K562 (cell line): ENCODE data around the gene DOCK3. TPM values are rescaled to one million over a fixed set of nuclear protein-coding genes. Genes with fewer than 3 reads are reported as not detected.

Experiments
- ATAC-seq: fragments of 200-7000 bp; cut with Tn5 transposase; 3 replicates; pipeline ENCODE4 v1.9.1; 2020; ENCODE audit warnings: moderate library complexity
- BruUV-seq: library from RNA; stranded (reverse); fragments of 400-500 nt; replicated peaks from 2 replicates; lab custom pipeline; 2021; lab: Mats Ljungman, UMichigan
- CTCF ChIA-PET: fragments of 300-600 bp; formaldehyde crosslinking; extraction: SDS; loops from one replicate; lab custom pipeline; 2021; ENCODE audit warnings: low intra/inter-chr PET ratio; lab: Yijun Ruan, JAX
- POLR2A ChIA-PET: fragments of 300-600, 350-650 bp; sonication (Branson Sonifier 250); formaldehyde crosslinking; extraction: SDS; loops from one replicate; lab custom pipeline; 2021; ENCODE audit warnings: antibody characterized with exemption, inconsistent platforms; lab: Yijun Ruan, JAX
- DNase-seq, 4 experiments: peaks; one replicate each; pipeline versions ENCODE4 v3.0.0 to v3.0.0-alpha.2; 2011 to 2018; ENCODE audit warnings: low spot score in 3 of 4, mixed read lengths in 3 of 4; ENCODE audit errors: extremely low read depth in 1 of 4
- FAIRE-seq: peaks from 2 replicates; lab custom pipeline; 2011; peaks lifted over from hg19 to GRCh38; lab: Jason Lieb, UNC
- H2AFZ ChIP-seq: 2 replicates; pipeline ENCODE4 v1.6.0; 2011; ENCODE audit warnings: low read depth, low read length, control low read depth, inconsistent platforms
- H3K27ac ChIP-seq: fragments of 200-600 bp; 3 replicates; pipeline ENCODE4 v1.8.0; 2011; ENCODE audit warnings: low read depth, mild to moderate bottlenecking, control low read depth, inconsistent platforms, low read length, moderate library complexity, mixed read lengths; ENCODE audit errors: extremely low read depth
- H3K27me3 ChIP-seq, 2 experiments: fragments of 300-600 bp in 1 of 2; 2 replicates in 1 of 2; 3 replicates in 1 of 2; pipeline versions ENCODE4 v1.6.0 to v1.8.0; 2011; ENCODE audit warnings: inconsistent platforms in 2 of 2, low read length in 2 of 2, mild to moderate bottlenecking in 1 of 2, mixed read lengths in 1 of 2, moderate library complexity in 1 of 2; ENCODE audit not compliant: control insufficient read depth in 2 of 2, insufficient read depth in 2 of 2
- H3K36me3 ChIP-seq: fragments of 300-600 bp; 3 replicates; pipeline ENCODE4 v1.8.0; 2011; ENCODE audit warnings: mild to moderate bottlenecking, low read length, inconsistent platforms; ENCODE audit not compliant: control insufficient read depth, insufficient read depth
- H3K4me1 ChIP-seq, 2 experiments: fragments of 200-600 bp in 1 of 2; replicated peaks in 1 of 2; 2 replicates in 1 of 2; 3 replicates in 1 of 2; pipeline versions ENCODE4 v1.5.1 to v1.8.0; 2011; ENCODE audit warnings: inconsistent platforms in 2 of 2, low read length in 2 of 2, mild to moderate bottlenecking in 1 of 2, mixed read lengths in 1 of 2, moderate library complexity in 1 of 2; ENCODE audit not compliant: control insufficient read depth in 2 of 2, insufficient read depth in 2 of 2
- H3K4me2 ChIP-seq: 2 replicates; pipeline ENCODE4 v1.6.1; 2011; ENCODE audit warnings: low read length, control low read depth, inconsistent platforms, mixed read lengths; ENCODE audit not compliant: insufficient read depth
- H3K4me3 ChIP-seq: fragments of 200-600 bp; sonication (generic), shearing (Covaris generic); 2 replicates; pipeline ENCODE4 v1.5.1; 2016; ENCODE audit warnings: control low read depth, inconsistent platforms
- H3K79me2 ChIP-seq: fragments of 200-600 bp; 3 replicates; pipeline ENCODE4 v1.8.0; 2011; ENCODE audit warnings: low read length, inconsistent platforms; ENCODE audit not compliant: control insufficient read depth, insufficient read depth
- H3K9ac ChIP-seq, 2 experiments: 2 replicates each; pipeline versions ENCODE4 v1.6.0 to v1.6.1; 2011; ENCODE audit warnings: low read depth in 2 of 2, low read length in 2 of 2, control low read depth in 1 of 2, inconsistent platforms in 1 of 2, mild to moderate bottlenecking in 1 of 2, mixed read lengths in 1 of 2; ENCODE audit not compliant: insufficient read depth in 1 of 2
- H3K9me1 ChIP-seq: one replicate; pipeline ENCODE4 v1.6.0; 2011; ENCODE audit warnings: inconsistent platforms, mild to moderate bottlenecking, low read length, moderate library complexity; ENCODE audit not compliant: control insufficient read depth, insufficient read depth
- H3K9me3 ChIP-seq: replicated peaks from 2 replicates; pipeline ENCODE4 v1.5.1; 2011; ENCODE audit warnings: low read depth, low read length, inconsistent platforms; ENCODE audit not compliant: control insufficient read depth, insufficient read depth
- H4K20me1 ChIP-seq: replicated peaks from 2 replicates; pipeline ENCODE4 v1.6.1; 2011; ENCODE audit warnings: low read length, inconsistent platforms, mixed read lengths; ENCODE audit not compliant: control insufficient read depth, insufficient read depth
- FOXK1 ChIP-seq: sonication (generic); formaldehyde crosslinking; IDR thresholded peaks from 2 replicates; pipeline ENCODE4 v1.8.0; 2022; ENCODE audit warnings: missing genetic modification reagents, mild to moderate bottlenecking, borderline replicate concordance
- KDM5B ChIP-seq: fragments of 200-600 bp; sonication (generic); IDR thresholded peaks from 2 replicates; pipeline ENCODE4 v1.6.1; 2012; ENCODE audit warnings: low read depth, mild to moderate bottlenecking, moderate library complexity, low read length, control low read depth, inconsistent platforms; ENCODE audit not compliant: insufficient replicate concordance
- RBM14 ChIP-seq: fragments of 200-400 bp; formaldehyde crosslinking; IDR thresholded peaks from 2 replicates; pipeline ENCODE4 v1.6.1; 2018; ENCODE audit warnings: low read depth, mild to moderate bottlenecking, low read length, moderate library complexity, borderline replicate concordance; ENCODE audit not compliant: insufficient read depth
- TCF7 ChIP-seq: sonication (generic); IDR thresholded peaks from 2 replicates; pipeline ENCODE4 v1.6.1; 2016; ENCODE audit warnings: antibody characterized with exemption, borderline replicate concordance
- ZNF165 ChIP-seq: fragments of 250-450 bp; sonication (Bioruptor Pico); IDR thresholded peaks from 2 replicates; pipeline ENCODE4 v1.4.0; 2020; ENCODE audit warnings: borderline replicate concordance
- ZNF830 ChIP-seq: fragments of 250-450 bp; sonication (Bioruptor Pico); IDR thresholded peaks from 2 replicates; pipeline ENCODE4 v1.5.0; 2021; ENCODE audit warnings: mild to moderate bottlenecking
- WGBS: fragments of 100-300 bp; shearing (Covaris generic); methylation state at CpG from one replicate; pipeline ENCODE4 v1.1.6; 2016; ENCODE audit warnings: low coverage, mixed read lengths; ENCODE audit not compliant: insufficient coverage; ENCODE audit errors: missing lambda C conversion rate; 5-methylcytosine and 5-hydroxymethylcytosine counted together
- in situ Hi-C: fragments of 300-500 bp; cut with MboI; formaldehyde crosslinking; loops from 4 replicates; pipeline ENCODE4 v1.15.0; 2018; ENCODE audit warnings: inconsistent platforms, mixed read lengths
- intact Hi-C: fragments of 100-400 bp; cut with micrococcal nuclease; formaldehyde crosslinking; loops from 2 replicates; pipeline ENCODE4 v1.14.2; 2022
- polyA plus RNA-seq, 8 experiments: library from polyadenylated mRNA; depleted of rRNA in 4 of 8; stranded (reverse) in 5 of 8; unstranded in 3 of 8; fragments of >200 nt; fragmentation: Nextera tagmentation in 2 of 8; fragmentation: Illumina TruSeq in 1 of 8; extraction: Ambion mirVana in 2 of 8; extraction: Trizol in 1 of 8; gene quantifications; 2 replicates each; pipeline versions ENCODE4 v1.2.1 to v1.2.3, GENCODE V29; 2011 to 2014; ENCODE audit warnings: inconsistent platforms in 1 of 8, missing spikeins in 1 of 8
- total RNA-seq, 7 experiments: library from RNA; depleted of rRNA in 6 of 7; stranded (reverse); fragments of >200 nt in 6 of 7; fragmentation: Illumina TruSeq in 2 of 7; extraction: Trizol in 2 of 7; gene quantifications; 2 replicates each; pipeline versions ENCODE4 v1.2.1 to v1.2.3, GENCODE V29; 2011 to 2021; ENCODE audit warnings: low replicate concordance in 1 of 7
- TF ChIP-seq, protein P1 (sequence below), 2 experiments: fragments of 450-650 bp; conservative IDR thresholded peaks; 2 replicates each; pipeline ENCODE4 v1.6.1; 2017; ENCODE audit warnings: mild to moderate bottlenecking in 2 of 2, moderate library complexity in 2 of 2
- TF ChIP-seq, protein P2 (sequence below): fragments of 450-650 bp; IDR thresholded peaks from 2 replicates; pipeline ENCODE4 v1.6.1; 2016; ENCODE audit warnings: mild to moderate bottlenecking, moderate library complexity

Gene DOCK3
- total and polyA plus RNA-seq, 9 of the 15 experiments (the other 6 are each of a cell fraction or from before 2014, with no cell fraction given): under 0.01 to 0.03 (median 0.01) TPM; not detected in 4

DNA sequence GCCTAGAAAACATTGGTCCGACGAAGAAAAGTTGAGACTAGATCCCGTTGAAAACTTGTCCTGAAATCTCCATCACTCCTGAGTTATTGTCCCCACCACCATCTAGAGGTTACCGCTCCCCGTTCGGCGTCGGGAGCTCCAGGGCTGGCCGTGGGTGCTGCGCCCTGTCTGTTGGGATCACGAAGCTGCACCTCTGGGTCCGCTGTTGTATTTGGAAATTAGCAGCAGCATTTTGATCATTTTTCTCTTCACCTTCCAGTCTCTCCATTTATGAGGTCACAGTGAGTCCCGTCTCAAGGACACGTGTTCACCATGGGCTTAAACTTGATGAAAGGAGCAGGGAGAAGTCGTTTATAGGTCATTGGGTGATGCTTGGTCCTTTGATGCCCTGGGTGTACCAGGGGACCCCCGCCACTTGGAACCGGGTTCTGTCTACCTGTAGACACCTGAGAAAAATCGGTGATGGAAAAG lies 710.9 kb downstream of the DOCK3 start:
- no peak for DNase-seq
- H3K4me2 ChIP-seq: peak overlapping the region; percentile 83
- CTCF ChIA-PET: no interaction called here
- in situ Hi-C loops: no loop called here
- POLR2A ChIA-PET: interaction anchor here (0.5 to 1.0 kb wide), 4 partner anchors 10 to 402 kb away, joined by 3 to 5 read pairs (median 3); no protein-coding TSS in a partner anchor
- H3K9ac ChIP-seq: peak overlapping the region; percentile 78 to 91
- peak overlapping the region; percentile 82 for H3K4me3 ChIP-seq
- peak overlapping the region; percentile 68 for H3K27ac ChIP-seq
- intact Hi-C loops: loop anchor here (5.0 to 10.0 kb wide), 2 partner anchors 297 to 771 kb away; partner anchors contain the start of genes CISH and MAPKAPK3
- H3K27me3 ChIP-seq: no peaks in the 10 kb centered on the region
- peaks cover 11 to 24% of the 10 kb centered on the region in 2 experiments for H3K4me1 ChIP-seq
- peak overlapping the region; percentile 19; the same call in 1 of the 2 replicates for H2AFZ ChIP-seq
- peaks cover 14% of the 10 kb centered on the region for H3K9me1 ChIP-seq
- WGBS: 2% methylated on average over 18 of the region's 18 CpGs
- peaks cover 38% of the 10 kb centered on the region for H3K36me3 ChIP-seq
- no peaks in the 10 kb centered on the region for H3K9me3 ChIP-seq
- H4K20me1 ChIP-seq: peaks cover 14% of the 10 kb centered on the region; the same call in 1 of the 2 replicates
- no TSS peak for BruUV-seq
- ATAC-seq: no peak
- no peak for FAIRE-seq
- H3K79me2 ChIP-seq: peaks cover 37% of the 10 kb centered on the region
- TF ChIP-seq FOXK1 (no peak), RBM14 (no peak), KDM5B (peak; percentile 47), TCF7 (no peak), ZNF830 (CRISPR knock-in tag) (no peak), ZNF165 (CRISPR knock-in tag) (no peak)
- TF ChIP-seq, protein P1, sequence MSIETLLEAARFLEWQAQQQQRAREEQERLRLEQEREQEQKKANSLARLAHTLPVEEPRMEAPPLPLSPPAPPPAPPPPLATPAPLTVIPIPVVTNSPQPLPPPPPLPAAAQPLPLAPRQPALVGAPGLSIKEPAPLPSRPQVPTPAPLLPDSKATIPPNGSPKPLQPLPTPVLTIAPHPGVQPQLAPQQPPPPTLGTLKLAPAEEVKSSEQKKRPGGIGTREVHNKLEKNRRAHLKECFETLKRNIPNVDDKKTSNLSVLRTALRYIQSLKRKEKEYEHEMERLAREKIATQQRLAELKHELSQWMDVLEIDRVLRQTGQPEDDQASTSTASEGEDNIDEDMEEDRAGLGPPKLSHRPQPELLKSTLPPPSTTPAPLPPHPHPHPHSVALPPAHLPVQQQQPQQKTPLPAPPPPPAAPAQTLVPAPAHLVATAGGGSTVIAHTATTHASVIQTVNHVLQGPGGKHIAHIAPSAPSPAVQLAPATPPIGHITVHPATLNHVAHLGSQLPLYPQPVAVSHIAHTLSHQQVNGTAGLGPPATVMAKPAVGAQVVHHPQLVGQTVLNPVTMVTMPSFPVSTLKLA (conservative IDR thresholded peaks at IDR 0.05): 0 out of 4 replicates have a peak, but pooled peaks of 1 of the 2 experiments have one; percentile 14
- TF ChIP-seq, protein P2, sequence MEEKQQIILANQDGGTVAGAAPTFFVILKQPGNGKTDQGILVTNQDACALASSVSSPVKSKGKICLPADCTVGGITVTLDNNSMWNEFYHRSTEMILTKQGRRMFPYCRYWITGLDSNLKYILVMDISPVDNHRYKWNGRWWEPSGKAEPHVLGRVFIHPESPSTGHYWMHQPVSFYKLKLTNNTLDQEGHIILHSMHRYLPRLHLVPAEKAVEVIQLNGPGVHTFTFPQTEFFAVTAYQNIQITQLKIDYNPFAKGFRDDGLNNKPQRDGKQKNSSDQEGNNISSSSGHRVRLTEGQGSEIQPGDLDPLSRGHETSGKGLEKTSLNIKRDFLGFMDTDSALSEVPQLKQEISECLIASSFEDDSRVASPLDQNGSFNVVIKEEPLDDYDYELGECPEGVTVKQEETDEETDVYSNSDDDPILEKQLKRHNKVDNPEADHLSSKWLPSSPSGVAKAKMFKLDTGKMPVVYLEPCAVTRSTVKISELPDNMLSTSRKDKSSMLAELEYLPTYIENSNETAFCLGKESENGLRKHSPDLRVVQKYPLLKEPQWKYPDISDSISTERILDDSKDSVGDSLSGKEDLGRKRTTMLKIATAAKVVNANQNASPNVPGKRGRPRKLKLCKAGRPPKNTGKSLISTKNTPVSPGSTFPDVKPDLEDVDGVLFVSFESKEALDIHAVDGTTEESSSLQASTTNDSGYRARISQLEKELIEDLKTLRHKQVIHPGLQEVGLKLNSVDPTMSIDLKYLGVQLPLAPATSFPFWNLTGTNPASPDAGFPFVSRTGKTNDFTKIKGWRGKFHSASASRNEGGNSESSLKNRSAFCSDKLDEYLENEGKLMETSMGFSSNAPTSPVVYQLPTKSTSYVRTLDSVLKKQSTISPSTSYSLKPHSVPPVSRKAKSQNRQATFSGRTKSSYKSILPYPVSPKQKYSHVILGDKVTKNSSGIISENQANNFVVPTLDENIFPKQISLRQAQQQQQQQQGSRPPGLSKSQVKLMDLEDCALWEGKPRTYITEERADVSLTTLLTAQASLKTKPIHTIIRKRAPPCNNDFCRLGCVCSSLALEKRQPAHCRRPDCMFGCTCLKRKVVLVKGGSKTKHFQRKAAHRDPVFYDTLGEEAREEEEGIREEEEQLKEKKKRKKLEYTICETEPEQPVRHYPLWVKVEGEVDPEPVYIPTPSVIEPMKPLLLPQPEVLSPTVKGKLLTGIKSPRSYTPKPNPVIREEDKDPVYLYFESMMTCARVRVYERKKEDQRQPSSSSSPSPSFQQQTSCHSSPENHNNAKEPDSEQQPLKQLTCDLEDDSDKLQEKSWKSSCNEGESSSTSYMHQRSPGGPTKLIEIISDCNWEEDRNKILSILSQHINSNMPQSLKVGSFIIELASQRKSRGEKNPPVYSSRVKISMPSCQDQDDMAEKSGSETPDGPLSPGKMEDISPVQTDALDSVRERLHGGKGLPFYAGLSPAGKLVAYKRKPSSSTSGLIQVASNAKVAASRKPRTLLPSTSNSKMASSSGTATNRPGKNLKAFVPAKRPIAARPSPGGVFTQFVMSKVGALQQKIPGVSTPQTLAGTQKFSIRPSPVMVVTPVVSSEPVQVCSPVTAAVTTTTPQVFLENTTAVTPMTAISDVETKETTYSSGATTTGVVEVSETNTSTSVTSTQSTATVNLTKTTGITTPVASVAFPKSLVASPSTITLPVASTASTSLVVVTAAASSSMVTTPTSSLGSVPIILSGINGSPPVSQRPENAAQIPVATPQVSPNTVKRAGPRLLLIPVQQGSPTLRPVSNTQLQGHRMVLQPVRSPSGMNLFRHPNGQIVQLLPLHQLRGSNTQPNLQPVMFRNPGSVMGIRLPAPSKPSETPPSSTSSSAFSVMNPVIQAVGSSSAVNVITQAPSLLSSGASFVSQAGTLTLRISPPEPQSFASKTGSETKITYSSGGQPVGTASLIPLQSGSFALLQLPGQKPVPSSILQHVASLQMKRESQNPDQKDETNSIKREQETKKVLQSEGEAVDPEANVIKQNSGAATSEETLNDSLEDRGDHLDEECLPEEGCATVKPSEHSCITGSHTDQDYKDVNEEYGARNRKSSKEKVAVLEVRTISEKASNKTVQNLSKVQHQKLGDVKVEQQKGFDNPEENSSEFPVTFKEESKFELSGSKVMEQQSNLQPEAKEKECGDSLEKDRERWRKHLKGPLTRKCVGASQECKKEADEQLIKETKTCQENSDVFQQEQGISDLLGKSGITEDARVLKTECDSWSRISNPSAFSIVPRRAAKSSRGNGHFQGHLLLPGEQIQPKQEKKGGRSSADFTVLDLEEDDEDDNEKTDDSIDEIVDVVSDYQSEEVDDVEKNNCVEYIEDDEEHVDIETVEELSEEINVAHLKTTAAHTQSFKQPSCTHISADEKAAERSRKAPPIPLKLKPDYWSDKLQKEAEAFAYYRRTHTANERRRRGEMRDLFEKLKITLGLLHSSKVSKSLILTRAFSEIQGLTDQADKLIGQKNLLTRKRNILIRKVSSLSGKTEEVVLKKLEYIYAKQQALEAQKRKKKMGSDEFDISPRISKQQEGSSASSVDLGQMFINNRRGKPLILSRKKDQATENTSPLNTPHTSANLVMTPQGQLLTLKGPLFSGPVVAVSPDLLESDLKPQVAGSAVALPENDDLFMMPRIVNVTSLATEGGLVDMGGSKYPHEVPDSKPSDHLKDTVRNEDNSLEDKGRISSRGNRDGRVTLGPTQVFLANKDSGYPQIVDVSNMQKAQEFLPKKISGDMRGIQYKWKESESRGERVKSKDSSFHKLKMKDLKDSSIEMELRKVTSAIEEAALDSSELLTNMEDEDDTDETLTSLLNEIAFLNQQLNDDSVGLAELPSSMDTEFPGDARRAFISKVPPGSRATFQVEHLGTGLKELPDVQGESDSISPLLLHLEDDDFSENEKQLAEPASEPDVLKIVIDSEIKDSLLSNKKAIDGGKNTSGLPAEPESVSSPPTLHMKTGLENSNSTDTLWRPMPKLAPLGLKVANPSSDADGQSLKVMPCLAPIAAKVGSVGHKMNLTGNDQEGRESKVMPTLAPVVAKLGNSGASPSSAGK: 0 out of 2 replicates have a peak, but pooled peaks have one; percentile 18
